Measurements from ENCODE around the gene PNPLA8.
"Not testable (repeated sequence)": the region's sequence is repeated elsewhere in the genome, so short reads cannot be mapped to it uniquely, and the experiment has no call there.

The PNPLA8 gene

DNA sequence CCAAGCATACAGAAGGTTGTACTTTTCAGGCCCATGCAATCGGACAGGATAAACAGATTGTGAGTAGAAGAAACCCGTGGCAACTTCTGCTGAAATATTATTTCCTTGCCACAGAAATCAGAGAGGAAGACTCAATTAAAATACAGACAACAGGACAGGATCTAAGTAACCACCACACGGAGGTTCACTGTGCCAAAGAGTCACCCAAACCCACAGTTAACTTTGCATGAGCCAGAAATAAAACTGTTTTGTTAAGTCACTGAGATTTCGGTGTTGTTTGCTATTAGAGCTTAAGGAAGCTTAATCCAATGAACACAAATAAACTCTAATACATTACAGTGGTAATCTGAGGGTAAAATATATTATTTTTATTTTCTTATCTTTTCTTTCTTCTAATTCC lies 14.0 kb downstream of the PNPLA8 start:
- no peak overlapping the region for H3K4me3 ChIP-seq (ENCODE audit: low read depth, low read length)
- TF ChIP-seq, protein P1, sequence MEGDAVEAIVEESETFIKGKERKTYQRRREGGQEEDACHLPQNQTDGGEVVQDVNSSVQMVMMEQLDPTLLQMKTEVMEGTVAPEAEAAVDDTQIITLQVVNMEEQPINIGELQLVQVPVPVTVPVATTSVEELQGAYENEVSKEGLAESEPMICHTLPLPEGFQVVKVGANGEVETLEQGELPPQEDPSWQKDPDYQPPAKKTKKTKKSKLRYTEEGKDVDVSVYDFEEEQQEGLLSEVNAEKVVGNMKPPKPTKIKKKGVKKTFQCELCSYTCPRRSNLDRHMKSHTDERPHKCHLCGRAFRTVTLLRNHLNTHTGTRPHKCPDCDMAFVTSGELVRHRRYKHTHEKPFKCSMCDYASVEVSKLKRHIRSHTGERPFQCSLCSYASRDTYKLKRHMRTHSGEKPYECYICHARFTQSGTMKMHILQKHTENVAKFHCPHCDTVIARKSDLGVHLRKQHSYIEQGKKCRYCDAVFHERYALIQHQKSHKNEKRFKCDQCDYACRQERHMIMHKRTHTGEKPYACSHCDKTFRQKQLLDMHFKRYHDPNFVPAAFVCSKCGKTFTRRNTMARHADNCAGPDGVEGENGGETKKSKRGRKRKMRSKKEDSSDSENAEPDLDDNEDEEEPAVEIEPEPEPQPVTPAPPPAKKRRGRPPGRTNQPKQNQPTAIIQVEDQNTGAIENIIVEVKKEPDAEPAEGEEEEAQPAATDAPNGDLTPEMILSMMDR (conservative IDR thresholded peaks at IDR 0.05; ENCODE audit: low read depth, low read length): no peak
- DNase-seq (ENCODE audit: low read depth): no peak

DNA sequence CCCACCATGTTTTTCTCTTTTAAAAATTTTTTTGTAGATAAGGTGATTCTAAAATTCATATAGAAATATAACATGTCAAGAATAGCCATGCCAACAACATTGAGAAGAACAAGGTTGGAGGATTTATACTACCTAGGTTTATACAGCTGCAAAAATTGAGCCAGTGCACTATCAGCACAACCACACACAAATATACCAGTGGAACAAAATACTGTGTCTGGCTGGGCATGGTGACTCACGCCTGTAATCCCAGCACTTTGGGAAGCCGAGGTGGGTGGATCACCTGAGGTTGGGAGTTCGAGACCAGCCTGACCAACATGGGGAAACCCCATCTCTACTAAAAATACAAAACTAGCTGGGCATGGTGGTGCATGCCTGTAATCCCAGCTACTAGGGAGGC lies 21.4 kb downstream of the PNPLA8 start:
- not testable (repeated sequence) for H3K4me3 ChIP-seq (ENCODE audit: low read depth, low read length)

DNA sequence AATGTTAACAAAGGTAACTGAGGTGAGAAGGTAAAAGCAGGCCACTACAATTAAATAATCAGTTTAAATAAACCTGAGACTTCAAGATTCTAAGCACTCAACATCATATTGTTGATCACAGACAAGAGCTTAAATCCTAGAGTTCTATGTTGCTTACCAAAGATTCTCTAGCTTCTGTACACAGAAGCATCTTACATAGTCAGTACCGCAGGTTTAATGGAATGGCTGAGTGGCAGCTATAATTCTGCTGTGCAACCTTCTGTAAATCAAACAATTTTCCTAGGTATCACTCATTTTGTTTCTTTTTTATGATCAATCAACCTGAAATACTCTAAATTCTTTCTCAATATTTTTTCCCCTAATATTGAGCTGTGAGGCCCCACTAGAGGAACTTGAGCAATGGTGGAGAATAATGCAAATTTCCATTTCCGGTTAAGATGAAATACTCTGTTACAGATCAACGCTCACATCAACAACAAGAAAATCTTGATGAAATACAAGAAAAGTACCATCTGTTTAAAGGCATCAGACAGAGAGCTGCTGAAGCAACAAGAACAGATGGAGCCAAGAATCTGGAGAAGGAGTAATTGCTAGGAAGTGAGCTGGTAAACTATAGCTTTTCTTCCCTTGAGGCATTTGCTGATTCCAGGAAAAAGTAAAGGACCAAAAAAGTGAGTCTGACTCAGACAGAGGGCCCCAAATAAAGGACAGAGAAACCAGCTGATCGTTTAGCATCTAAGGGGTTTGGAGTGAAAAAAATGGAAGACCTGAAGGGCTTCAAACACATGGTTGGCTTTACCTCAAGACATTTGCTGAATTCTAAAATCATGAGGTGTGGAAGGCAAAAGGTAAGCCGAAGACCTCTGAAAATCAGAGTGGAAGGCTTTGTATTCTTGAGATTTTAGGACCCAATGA lies 22.6 kb downstream of the PNPLA8 start:
- no peak overlapping the region for H3K4me3 ChIP-seq (ENCODE audit: low read depth, low read length)
- TF ChIP-seq, protein P1 (conservative IDR thresholded peaks at IDR 0.05; ENCODE audit: low read depth, low read length): no peak
- peak; percentile 47 for DNase-seq (ENCODE audit: low read depth)

More for the DNA sequence above, 21.4 kb downstream of the PNPLA8 start:
- not testable (repeated sequence) for DNase-seq (ENCODE audit: low read depth)

DNA sequence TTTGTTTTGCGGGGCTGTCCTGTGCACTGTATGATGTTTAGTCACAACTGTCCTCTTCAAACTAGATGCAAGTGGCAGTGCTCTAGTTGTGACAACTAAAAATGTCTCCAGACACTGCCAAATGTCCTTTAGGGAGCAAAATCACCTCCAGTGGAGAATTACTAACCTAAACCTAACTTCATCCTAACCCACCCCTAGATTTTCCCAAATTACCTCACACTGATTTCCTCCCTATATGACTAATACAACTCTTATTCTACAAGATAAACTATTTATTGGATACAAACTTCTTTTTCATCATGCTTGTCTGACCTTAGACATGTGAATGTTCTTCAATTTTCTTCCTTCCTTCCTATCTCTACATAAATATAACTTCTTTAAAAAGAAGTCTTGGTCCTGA lies 26.4 kb downstream of the PNPLA8 start:
- TF ChIP-seq, protein P1 (conservative IDR thresholded peaks at IDR 0.05; ENCODE audit: low read depth, low read length): no peak
- H3K4me3 ChIP-seq (ENCODE audit: low read depth, low read length): no peak overlapping the region
- peak; percentile 4 for DNase-seq (ENCODE audit: low read depth)

DNA sequence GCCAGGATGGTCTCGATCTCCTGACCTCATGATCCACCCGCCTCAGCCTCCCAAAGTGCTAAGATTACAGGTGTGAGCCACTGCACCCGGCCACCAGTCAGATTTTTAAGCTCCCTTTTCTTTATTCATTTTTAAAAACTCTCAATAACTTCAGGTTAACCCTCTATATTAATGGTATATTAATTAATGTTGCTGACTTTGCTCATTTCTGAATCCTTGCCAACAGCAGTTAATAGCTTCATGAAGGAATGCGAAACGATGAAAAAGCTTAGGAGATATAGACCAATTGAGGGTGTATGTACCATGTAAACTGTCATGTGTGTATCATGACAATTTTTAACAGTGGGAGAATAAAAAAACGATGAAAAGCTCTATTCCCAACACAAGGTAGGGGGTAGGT lies 27.5 kb downstream of the PNPLA8 start:
- TF ChIP-seq, protein P1 (conservative IDR thresholded peaks at IDR 0.05; ENCODE audit: low read depth, low read length): no peak
- no peak overlapping the region for H3K4me3 ChIP-seq (ENCODE audit: low read depth, low read length)
- no peak for DNase-seq (ENCODE audit: low read depth)

DNA sequence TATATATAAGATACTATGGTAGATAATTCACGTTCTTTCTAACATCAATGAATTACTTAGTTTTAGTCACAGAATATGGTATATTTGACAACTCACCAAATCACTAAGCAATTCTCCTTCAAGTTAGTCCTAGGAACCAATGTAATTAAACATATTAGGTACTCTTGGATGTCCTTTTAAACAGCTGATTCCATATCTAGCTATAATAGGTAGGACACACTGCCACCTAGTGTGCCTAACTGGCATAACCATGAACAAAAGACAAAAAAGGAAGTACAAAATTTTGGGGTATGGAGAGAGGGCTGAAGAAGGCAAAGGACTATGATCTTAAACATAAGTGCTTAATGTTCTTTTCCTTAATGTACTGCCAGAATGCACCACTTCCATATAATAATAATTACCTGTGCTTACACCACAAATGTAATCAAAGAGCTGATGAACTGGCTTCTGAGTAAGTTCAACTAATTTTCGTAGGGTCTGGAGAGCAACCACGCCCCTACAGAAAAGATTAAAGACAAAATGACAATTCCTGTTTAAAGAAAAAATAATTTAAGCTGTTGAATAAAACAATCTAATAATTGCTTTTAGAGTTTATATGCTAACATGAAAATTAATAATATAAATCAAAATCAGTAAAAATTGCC lies 28.7 kb downstream of the PNPLA8 start:
- H3K4me3 ChIP-seq (ENCODE audit: low read depth, low read length): no peak overlapping the region
- TF ChIP-seq, protein P1 (conservative IDR thresholded peaks at IDR 0.05; ENCODE audit: low read depth, low read length): peak; percentile 75
- peak; percentile 74 for DNase-seq (ENCODE audit: low read depth)

DNA sequence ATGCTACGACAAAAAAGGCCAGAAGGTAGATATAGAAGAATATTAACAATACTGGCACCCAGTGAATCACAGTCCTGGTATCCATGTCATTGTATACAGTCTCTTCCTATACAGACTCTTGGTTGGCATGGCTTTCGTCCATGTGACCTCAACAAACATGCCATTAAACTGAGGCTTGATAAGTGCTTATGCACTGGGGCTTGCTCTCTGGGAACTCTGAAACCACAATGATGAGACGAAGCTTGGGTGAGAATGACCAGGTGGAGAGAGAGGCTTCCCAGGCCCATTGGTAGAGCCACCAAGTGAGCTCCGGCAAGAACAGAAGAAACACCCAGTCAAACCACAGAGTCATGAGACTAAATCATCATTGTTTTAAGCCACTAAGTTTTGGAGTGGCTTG lies 33.2 kb downstream of the PNPLA8 start:
- H3K4me3 ChIP-seq (ENCODE audit: low read depth, low read length): no peak overlapping the region
- TF ChIP-seq, protein P1 (conservative IDR thresholded peaks at IDR 0.05; ENCODE audit: low read depth, low read length): no peak
- no peak for DNase-seq (ENCODE audit: low read depth)

Measured in choroid plexus epithelial cell (primary cell).